Limb (tissue), 2 donors: ENCODE measurements around the gene PRLH.

Source experiments
- DNase-seq, 2 donors: peaks; one replicate each; pipeline ENCODE4 v3.0.0-alpha.2; 2016; ENCODE audit errors: extremely low spot score in 2 of 2

The PRLH gene

DNA sequence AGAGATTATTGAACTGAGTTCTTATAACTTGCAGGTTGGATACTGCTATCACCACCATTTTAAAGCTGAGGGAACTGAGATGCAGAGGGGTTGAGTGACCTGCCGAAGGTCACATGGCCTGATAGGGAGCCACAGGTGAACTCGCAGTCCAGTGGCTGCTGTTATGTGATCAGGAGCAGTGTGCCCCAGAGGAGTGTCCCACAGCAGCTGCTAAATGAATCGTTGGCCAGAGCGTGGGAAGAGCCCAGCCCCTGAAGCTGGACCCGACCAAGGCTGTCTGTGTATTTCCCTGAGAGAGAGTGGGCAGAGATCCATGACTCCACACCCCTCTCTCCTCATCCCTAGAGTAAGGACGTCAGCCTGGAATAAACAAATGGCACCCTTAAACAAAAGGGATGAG, 26.7 kb upstream of the PRLH start:
- DNase-seq, result no peak

GRCh38 chr2:237540223-237540775, 26.1 kb upstream of the PRLH start:
- no peak for DNase-seq

- DNase-seq, result peak; percentile 35 to 58
These were observed 25.6 kb upstream of the PRLH start for GRCh38 chr2:237540823-237541222.

GRCh38 chr2:237541243-237541642, 25.1 kb upstream of the PRLH start:
- DNase-seq, result no peak

DNA sequence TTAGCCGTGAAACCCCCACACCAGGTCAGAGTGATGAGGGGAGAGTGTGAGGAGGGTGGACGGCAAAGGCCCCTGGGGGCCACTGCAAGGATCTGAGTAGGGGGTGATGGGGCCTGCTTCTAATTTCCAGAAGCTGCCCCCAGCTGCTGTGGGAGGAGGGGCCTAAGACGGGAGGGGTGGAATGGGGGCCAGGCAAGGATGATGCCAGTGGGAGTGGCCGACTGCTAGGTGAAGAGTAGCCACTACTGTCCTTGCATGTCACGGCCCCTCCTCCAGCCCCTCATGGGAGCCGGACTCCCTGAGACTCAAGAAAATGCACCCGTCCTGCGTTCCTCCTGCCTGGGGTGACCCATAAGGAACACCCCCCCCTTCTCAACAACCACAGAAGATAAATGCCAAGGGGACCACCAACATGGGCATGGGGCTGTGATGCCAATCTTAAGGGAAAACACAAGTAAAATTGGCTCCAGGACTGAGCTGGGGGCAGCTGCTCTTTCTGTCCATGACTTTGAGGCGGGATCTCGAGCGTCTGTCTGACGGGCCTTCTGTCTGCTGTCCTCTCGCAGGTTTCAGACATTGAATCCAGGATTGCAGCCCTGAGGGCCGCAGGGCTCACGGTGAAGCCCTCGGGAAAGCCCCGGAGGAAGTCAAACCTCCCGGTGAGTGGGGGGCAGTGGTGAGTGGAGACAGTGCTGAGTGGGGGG, 24.2 kb upstream of the PRLH start:
- no peak for DNase-seq

GRCh38 chr2:237546040-237546875, 20.1 kb upstream of the PRLH start:
- no peak for DNase-seq

DNA sequence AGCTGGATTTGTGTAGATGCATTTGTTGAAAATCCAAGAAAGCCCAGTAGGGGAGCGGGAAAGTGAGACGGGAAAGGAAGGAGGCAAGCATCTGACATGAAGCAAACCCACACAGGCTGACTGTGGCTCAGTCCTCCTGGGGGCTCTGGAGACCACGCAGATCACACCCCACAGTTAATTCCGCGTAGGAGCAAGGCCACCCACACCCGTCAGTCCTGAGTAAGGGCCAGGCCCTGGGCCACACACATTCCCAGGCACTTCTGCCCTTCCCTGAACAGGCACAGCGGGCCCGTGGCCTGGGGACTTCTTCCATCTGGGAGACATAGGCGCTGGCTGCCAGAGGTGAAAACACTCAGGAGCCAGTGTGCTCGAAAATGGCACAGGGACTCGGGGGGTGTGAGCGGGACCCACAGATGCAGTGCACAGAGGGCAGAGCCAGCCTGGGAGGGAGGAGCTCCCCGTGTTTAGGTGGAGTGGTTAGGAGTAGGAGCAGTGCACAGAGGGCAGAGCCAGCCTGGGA, 19.4 kb upstream of the PRLH start:
- DNase-seq, result no peak

GRCh38 chr2:237547841-237548416, 18.4 kb upstream of the PRLH start:
- no peak for DNase-seq

DNA sequence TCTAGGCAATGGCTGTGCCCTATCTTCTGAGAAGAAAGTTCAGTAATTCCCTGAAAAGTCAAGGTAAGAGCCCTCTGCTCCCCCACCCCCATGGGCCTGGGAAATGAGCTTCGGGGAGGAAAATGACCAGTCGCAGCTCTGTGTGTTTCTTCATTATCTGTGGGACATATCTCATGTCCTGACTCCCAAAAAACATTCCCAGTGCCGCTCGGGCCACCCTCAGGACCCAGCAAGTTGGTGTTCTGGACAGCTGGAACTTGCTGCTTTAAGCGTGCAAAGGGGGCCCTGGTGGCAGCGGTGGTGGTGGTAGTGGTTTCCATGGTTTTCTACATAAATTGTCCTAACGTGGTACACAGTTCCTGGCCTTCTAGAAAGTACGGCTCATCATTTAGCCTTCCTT, 17.2 kb upstream of the PRLH start:
- DNase-seq, result no peak

DNA sequence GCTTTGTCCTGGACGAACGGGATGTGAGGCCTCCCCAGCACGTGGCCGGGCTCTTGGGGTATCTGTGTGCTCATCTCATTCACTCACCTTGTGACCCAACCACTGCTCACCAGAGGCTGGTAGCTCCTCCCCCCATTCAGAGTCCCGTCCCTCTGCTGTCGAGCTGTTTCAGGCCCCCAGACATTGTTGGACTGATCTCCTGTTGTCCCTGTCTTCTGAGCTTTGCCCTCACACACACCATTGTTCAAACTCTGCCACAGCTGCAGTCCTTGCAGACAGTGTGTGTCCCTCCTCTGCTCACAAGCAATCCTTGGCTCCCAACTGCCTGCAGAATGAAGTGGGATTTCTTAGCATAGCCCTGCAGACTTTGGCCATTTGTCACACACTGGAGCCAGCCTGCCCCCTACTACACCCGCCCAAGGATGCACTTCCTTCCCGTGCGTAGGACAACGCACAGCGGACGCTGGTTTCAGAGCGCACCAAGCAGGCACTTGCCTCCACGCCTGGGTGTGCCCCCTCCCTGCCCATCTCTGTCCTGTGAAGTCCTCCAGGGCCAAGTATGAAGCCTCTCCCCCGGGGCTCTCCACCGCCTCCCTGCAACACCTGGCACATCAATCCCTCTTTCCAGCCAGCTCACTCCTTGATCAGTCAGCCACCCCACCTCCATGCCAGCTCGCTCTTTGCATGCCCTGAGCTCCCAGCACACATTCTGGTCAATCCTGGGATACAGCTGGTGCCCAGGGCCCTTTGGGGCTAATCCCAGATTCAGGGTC, 16.5 kb upstream of the PRLH start:
- DNase-seq, result no peak

DNA sequence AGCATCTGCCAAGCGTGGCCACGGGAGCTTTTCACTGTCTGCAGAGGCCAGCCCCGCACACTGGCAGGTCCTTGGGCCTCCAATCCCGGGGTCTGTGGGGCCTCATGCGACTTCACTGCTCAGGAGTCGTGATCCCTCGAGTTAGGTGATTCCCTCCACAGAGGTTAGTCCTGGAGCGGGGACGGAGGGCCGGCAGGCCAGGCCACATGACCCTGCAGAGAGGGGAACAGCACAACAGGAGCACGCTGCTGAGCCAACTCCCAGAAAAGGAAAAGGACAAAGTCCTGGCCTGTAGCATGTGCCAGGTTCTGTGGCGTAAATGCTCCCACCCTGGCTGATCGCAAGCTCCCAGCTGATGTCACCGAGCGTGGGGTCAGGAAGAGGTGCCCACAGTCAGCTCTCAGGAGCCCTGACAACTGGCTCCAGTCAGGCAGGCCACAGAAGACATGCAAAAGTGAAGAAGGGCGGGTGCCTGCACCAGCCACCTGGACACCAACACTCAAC, 15.3 kb upstream of the PRLH start:
- DNase-seq, result no peak

- DNase-seq, result no peak
These were observed 13.5 kb upstream of the PRLH start for GRCh38 chr2:237552908-237553307.

DNA sequence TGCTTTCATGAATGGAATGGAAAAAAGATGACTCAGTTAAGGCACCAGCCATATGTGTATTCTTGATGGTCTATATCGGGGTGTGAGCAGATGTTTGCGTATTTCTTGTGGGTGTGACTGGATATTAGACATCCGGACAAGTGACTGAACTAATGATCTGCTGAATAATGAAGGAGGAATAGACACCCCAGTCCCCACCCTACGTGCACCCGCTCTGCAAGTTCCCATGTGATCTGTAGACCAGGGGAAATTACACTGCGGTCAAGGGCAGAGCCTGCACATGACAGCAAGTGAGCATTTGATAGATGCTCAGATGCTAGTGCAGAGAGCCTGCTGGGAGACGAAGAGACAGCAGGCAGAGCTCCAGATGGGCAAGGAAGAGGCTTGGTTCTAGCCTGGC, 12.4 kb upstream of the PRLH start:
- no peak for DNase-seq

DNA sequence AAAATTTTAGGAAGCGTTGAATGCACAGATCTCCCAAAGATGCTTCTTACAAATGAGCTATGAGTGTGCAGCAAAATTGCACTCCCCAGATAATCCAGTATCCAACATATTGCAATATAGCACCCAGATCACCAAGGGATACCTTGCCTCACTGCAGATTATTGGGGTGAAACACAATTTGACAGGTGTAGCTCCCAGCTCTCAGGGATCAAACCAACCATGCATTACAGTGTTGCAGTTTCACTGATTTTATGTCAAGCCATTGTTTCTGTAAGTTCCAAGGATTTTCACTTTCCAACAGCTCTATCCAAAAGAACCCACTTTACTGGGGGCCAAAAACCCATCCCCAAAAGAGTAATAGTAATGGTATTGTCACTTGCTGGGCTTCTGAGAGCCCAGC, 10.8 kb upstream of the PRLH start:
- no peak for DNase-seq

GRCh38 chr2:237556773-237557632, 9.4 kb upstream of the PRLH start:
- no peak for DNase-seq

DNA sequence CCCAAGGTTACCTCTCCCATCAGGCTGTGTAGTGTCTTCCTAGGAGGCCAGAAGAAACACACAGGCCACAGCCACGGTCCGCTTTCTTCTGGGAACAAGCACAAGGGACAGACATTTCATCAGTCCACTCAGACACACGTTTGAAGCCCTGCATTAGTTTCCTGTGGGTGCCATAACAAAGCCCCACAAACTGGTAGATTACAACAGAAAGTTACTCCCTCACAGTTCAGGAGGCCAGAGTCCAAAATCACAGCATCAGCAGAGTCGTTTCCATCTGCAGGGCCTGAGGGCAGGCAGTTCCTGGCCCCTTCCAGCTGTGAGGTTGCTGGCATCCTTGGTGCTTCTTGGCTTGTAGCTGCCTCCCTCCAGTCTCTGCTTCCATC, 8.8 kb upstream of the PRLH start:
- DNase-seq, result no peak

DNA sequence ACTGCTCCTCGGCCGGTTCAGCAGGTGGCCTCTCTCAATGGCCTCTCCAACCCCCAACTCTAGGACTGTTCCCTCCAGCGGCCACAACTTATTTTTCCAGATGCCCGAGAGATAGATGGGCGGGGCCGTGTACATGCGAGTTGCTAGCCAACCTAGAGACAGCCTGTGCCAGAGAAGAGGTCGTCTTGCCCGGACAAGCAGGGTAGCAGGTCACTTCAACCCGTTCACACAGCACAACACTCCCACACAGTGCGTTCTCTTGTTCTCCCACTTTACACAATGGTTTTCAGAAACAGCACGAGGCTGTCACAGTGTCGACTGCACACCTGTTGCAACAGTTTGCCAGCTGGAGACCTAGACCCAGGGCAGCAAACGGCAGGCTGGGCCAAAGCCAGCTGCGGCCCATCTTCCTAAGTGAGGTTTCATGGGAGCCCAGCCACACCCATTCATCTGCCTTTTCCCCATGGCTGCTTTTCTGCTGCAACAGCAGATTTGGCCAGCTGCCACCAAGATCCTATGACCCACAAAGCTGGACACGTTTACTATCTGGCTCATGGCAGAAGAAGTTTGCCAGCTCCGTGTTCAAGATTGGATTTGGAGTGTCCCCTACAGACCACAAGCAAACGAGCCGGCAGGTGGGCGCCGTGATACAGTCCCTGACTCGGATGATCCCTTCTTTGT, 7.3 kb upstream of the PRLH start:
- peak in 1 of 2 donors; percentile 36 for DNase-seq

- DNase-seq, result no peak
These were observed 5.2 kb upstream of the PRLH start for GRCh38 chr2:237561221-237561620.

DNA sequence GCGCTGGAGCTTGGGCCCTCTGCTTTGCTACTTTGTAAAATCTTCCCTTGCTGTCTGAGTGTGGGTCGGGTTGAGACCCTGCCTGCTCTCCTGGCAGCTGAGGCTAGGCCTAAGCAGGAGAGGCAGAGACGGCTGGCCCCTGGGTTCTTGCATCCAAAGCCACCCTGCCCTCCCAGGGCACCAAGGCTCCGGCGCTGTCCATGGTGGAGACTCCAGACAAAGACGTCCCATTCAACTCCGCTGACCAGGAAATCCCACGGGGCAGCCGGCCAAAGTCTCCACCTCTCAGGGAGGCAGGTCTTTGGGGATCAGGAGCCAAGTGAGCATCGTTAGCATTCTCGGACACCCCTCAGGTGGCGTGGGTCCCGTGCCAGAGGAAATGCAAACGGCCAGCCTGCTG, 2.6 kb upstream of the PRLH start:
- DNase-seq, result peak in 1 of 2 donors; percentile 59
